Stimulated activated naive B cell treated with anti-CD40 and anti-IgM and Interleukin-4, amounts not matched to agents 10 μg/mL and 1 μg/mL and 100 μg/mL, for 72 hours (primary cell): ENCODE measurements around the gene PARP6.
A peak's percentile ranks its signal among the peaks of the same experiment; 100 is the strongest.

Experiments
- ATAC-seq, 2 donors: fragments of 150-1000 bp; cut with Tn5 transposase; replicated peaks; 2 replicates each; pipeline ENCODE4 v1.10.0; 2021; ENCODE audit warnings: moderate library complexity in 1 of 2
- DNase-seq: peaks from one replicate; pipeline ENCODE4 v3.0.0; 2021
- H3K27ac Mint-ChIP-seq: one replicate; pipeline ENCODE4 v1.8.0; 2022; ENCODE audit warnings: mild to moderate bottlenecking, mixed read lengths
- H3K27me3 Mint-ChIP-seq, 2 donors: one replicate each; pipeline ENCODE4 v1.8.0; 2022; ENCODE audit warnings: mixed read lengths in 2 of 2
- H3K36me3 Mint-ChIP-seq, 2 donors: one replicate each; pipeline ENCODE4 v1.8.0; 2022; ENCODE audit warnings: mixed read lengths in 2 of 2, mild to moderate bottlenecking in 1 of 2
- H3K4me1 Mint-ChIP-seq, 2 donors: one replicate each; pipeline ENCODE4 v1.8.0; 2022; ENCODE audit warnings: mixed read lengths in 2 of 2, mild to moderate bottlenecking in 1 of 2
- H3K4me3 Mint-ChIP-seq, 2 donors: one replicate each; pipeline ENCODE4 v1.8.0; 2022; ENCODE audit warnings: mild to moderate bottlenecking in 2 of 2, mixed read lengths in 2 of 2, moderate library complexity in 1 of 2
- H3K9me3 Mint-ChIP-seq, 2 donors: one replicate each; pipeline ENCODE4 v1.8.0; 2022; ENCODE audit warnings: mixed read lengths in 2 of 2, mild to moderate bottlenecking in 1 of 2

PARP6 gene

GRCh38 chr15:72265031-72265430, 7.3 kb downstream of the PARP6 start:
- DNase-seq (no peak), ATAC-seq (no peak)
- H3K27me3 Mint-ChIP-seq, result no peaks in the 10 kb centered on the region
- H3K4me3 Mint-ChIP-seq, result no peak overlapping the region
- peaks cover 19 to 47% of the 10 kb centered on the region in 2 donors for H3K4me1 Mint-ChIP-seq
- no peak overlapping the region for H3K27ac Mint-ChIP-seq
- H3K9me3 Mint-ChIP-seq, result no peaks in the 10 kb centered on the region
- peaks cover 54 to 69% of the 10 kb centered on the region in 2 donors for H3K36me3 Mint-ChIP-seq

- ATAC-seq, result no peak
Measured at GRCh38 chr15:72252663-72253299, 19.6 kb downstream of the PARP6 start.

GRCh38 chr15:72249142-72249810, 23.1 kb downstream of the PARP6 start:
- ATAC-seq, result no peak
- peaks cover 0 to 2% of the 10 kb centered on the region in 2 donors for H3K4me1 Mint-ChIP-seq
- H3K36me3 Mint-ChIP-seq, result peaks cover 40 to 58% of the 10 kb centered on the region in 2 donors
- H3K27me3 Mint-ChIP-seq, result no peaks in the 10 kb centered on the region
- no peak for DNase-seq
- no peak overlapping the region for H3K4me3 Mint-ChIP-seq
- H3K9me3 Mint-ChIP-seq, result no peaks in the 10 kb centered on the region
- no peak overlapping the region for H3K27ac Mint-ChIP-seq

More at GRCh38 chr15:72252663-72253299, 19.6 kb downstream of the PARP6 start:
- Mint-ChIP-seq H3K36me3 (peaks cover 45 to 70% of the 10 kb centered on the region in 2 donors), H3K4me1 (peaks cover 0 to 2% of the 10 kb centered on the region in 2 donors), H3K27ac (no peak overlapping the region), H3K27me3 (no peaks in the 10 kb centered on the region), H3K4me3 (no peak overlapping the region), H3K9me3 (no peaks in the 10 kb centered on the region)
- no peak for DNase-seq

GRCh38 chr15:72248514-72248913, 23.8 kb downstream of the PARP6 start:
- Mint-ChIP-seq H3K9me3 (no peaks in the 10 kb centered on the region), H3K4me3 (no peak overlapping the region), H3K36me3 (peaks cover 43 to 60% of the 10 kb centered on the region in 2 donors), H3K27ac (no peak overlapping the region), H3K27me3 (no peaks in the 10 kb centered on the region), H3K4me1 (peaks cover 0 to 2% of the 10 kb centered on the region in 2 donors)
- ATAC-seq, result no peak
- no peak for DNase-seq

- no peaks in the 10 kb centered on the region for H3K27me3 Mint-ChIP-seq
- DNase-seq, result no peak
- H3K4me3 Mint-ChIP-seq, result no peak overlapping the region
- ATAC-seq, result no peak
- peaks cover 1 to 3% of the 10 kb centered on the region in 2 donors for H3K4me1 Mint-ChIP-seq
- H3K9me3 Mint-ChIP-seq, result no peaks in the 10 kb centered on the region
- H3K36me3 Mint-ChIP-seq, result peaks cover 38 to 46% of the 10 kb centered on the region in 2 donors
- no peak overlapping the region for H3K27ac Mint-ChIP-seq
Measured at GRCh38 chr15:72242775-72243370, 29.5 kb downstream of the PARP6 start.

- Mint-ChIP-seq H3K9me3 (no peaks in the 10 kb centered on the region), H3K4me3 (no peak overlapping the region), H3K36me3 (peaks cover 28 to 32% of the 10 kb centered on the region in 2 donors), H3K27ac (no peak overlapping the region), H3K4me1 (peaks cover 8 to 20% of the 10 kb centered on the region in 2 donors), H3K27me3 (no peaks in the 10 kb centered on the region)
- DNase-seq, result no peak
- ATAC-seq, result no peak
Measured at GRCh38 chr15:72239652-72240051, 32.7 kb downstream of the PARP6 start.

- Mint-ChIP-seq H3K36me3 (peaks cover 21 to 22% of the 10 kb centered on the region in 2 donors), H3K4me1 (peaks cover 11 to 22% of the 10 kb centered on the region in 2 donors), H3K4me3 (no peak overlapping the region), H3K9me3 (no peaks in the 10 kb centered on the region), H3K27me3 (no peaks in the 10 kb centered on the region), H3K27ac (no peak overlapping the region)
- ATAC-seq, result no peak
- DNase-seq, result no peak
Measured at GRCh38 chr15:72238586-72238985, 33.8 kb downstream of the PARP6 start.

GRCh38 chr15:72237853-72238224, 34.5 kb downstream of the PARP6 start:
- H3K9me3 Mint-ChIP-seq, result no peaks in the 10 kb centered on the region
- peaks cover 11 to 24% of the 10 kb centered on the region in 2 donors for H3K4me1 Mint-ChIP-seq
- H3K27ac Mint-ChIP-seq, result no peak overlapping the region
- H3K36me3 Mint-ChIP-seq, result peaks cover 18 to 21% of the 10 kb centered on the region in 2 donors
- ATAC-seq (peak; percentile 12 to 30), DNase-seq (no peak)
- H3K27me3 Mint-ChIP-seq, result no peaks in the 10 kb centered on the region
- H3K4me3 Mint-ChIP-seq, result no peak overlapping the region

- Mint-ChIP-seq H3K27ac (peak overlapping the region; percentile 90), H3K4me3 (peak overlapping the region; percentile 46 to 64), H3K9me3 (no peaks in the 10 kb centered on the region), H3K27me3 (no peaks in the 10 kb centered on the region), H3K36me3 (peaks cover 14 to 15% of the 10 kb centered on the region in 2 donors), H3K4me1 (peaks cover 11 to 29% of the 10 kb centered on the region in 2 donors)
- peak; percentile 91 to 94 for ATAC-seq
- peak; percentile 39 for DNase-seq
Measured at GRCh38 chr15:72237029-72237852, 35.1 kb downstream of the PARP6 start.

GRCh38 chr15:72236381-72237003, 35.9 kb downstream of the PARP6 start:
- no peak for DNase-seq
- Mint-ChIP-seq H3K27me3 (no peaks in the 10 kb centered on the region), H3K9me3 (no peaks in the 10 kb centered on the region), H3K4me3 (peak overlapping the region; percentile 46 to 64), H3K4me1 (peaks cover 11 to 37% of the 10 kb centered on the region in 2 donors), H3K36me3 (peaks cover 7 to 11% of the 10 kb centered on the region in 2 donors), H3K27ac (no peak overlapping the region)
- no peak for ATAC-seq

- ATAC-seq (no peak), DNase-seq (no peak)
- Mint-ChIP-seq H3K4me1 (peaks cover 13 to 39% of the 10 kb centered on the region in 2 donors), H3K4me3 (no peak overlapping the region), H3K27ac (no peak overlapping the region), H3K27me3 (no peaks in the 10 kb centered on the region), H3K36me3 (peaks cover 3 to 5% of the 10 kb centered on the region in 2 donors), H3K9me3 (no peaks in the 10 kb centered on the region)
Measured at GRCh38 chr15:72235298-72235697, 37.1 kb downstream of the PARP6 start.

GRCh38 chr15:72233769-72234168, 38.6 kb downstream of the PARP6 start:
- Mint-ChIP-seq H3K4me1 (peaks cover 13 to 50% of the 10 kb centered on the region in 2 donors), H3K36me3 (peaks cover 11 to 16% of the 10 kb centered on the region in 2 donors), H3K27ac (peak overlapping the region; percentile 1), H3K9me3 (no peaks in the 10 kb centered on the region), H3K4me3 (no peak overlapping the region), H3K27me3 (no peaks in the 10 kb centered on the region)
- DNase-seq, result no peak
- ATAC-seq, result no peak

GRCh38 chr15:72231833-72232478, 40.4 kb downstream of the PARP6 start:
- Mint-ChIP-seq H3K27me3 (no peaks in the 10 kb centered on the region), H3K9me3 (no peaks in the 10 kb centered on the region), H3K36me3 (peaks cover 23 to 28% of the 10 kb centered on the region in 2 donors), H3K4me1 (peaks cover 14 to 54% of the 10 kb centered on the region in 2 donors), H3K4me3 (peak overlapping the region; percentile 94 to 95), H3K27ac (peak overlapping the region; percentile 98)
- DNase-seq (no peak), ATAC-seq (no peak)
